ENCODE data around the gene DIPK1C.

The DIPK1C gene

DNA sequence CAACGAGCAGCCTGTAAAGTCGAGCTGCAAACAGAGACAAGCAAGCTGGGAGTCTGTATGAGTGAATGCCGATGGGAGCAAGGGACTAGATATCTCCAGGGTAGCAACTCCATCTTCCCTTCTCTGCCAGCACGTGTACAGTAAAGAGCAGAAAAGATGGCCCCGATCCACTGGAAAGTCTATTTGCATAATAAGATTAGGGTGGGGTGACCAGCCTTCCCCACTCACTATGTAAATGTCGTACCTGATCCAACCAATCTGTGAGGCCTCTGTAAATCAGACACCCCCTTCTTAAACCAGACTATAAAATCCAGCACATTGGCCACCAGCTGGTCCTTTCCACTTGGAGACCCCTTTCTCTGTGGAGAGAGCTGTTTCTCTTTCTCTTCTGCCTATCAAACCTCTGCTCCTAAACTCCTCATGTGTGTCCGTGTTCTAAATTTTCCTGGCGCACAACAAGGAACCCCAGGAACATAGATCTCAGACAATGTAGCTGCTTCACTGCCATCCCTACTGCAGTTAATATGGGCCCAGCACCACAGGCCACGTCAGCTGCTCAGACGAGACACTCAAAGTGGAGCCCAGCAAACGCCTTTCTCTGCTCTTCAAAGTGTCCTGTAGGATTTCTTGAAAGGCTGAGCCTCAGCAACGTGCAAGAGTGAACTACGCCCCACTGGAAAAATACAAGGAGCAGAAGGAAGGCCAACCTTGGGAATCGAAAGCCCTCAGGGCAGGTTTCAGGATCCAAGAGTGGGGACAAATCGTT lies 26.1 kb downstream of the DIPK1C start:
- ChIA-PET CTCF (interaction anchor here (1.6 kb wide), 1 partner anchor 26 kb away, joined by 3 read pairs; no protein-coding TSS in a partner anchor), POLR2A (no interaction called here)
- DNase-seq (ENCODE audit: extremely low spot score): no peak
- TF ChIP-seq, protein P1, sequence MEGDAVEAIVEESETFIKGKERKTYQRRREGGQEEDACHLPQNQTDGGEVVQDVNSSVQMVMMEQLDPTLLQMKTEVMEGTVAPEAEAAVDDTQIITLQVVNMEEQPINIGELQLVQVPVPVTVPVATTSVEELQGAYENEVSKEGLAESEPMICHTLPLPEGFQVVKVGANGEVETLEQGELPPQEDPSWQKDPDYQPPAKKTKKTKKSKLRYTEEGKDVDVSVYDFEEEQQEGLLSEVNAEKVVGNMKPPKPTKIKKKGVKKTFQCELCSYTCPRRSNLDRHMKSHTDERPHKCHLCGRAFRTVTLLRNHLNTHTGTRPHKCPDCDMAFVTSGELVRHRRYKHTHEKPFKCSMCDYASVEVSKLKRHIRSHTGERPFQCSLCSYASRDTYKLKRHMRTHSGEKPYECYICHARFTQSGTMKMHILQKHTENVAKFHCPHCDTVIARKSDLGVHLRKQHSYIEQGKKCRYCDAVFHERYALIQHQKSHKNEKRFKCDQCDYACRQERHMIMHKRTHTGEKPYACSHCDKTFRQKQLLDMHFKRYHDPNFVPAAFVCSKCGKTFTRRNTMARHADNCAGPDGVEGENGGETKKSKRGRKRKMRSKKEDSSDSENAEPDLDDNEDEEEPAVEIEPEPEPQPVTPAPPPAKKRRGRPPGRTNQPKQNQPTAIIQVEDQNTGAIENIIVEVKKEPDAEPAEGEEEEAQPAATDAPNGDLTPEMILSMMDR (IDR thresholded peaks at IDR 0.05; ENCODE audit: control extremely low read depth, extremely low read depth, low read depth, missing control alignments): no peak

DNA sequence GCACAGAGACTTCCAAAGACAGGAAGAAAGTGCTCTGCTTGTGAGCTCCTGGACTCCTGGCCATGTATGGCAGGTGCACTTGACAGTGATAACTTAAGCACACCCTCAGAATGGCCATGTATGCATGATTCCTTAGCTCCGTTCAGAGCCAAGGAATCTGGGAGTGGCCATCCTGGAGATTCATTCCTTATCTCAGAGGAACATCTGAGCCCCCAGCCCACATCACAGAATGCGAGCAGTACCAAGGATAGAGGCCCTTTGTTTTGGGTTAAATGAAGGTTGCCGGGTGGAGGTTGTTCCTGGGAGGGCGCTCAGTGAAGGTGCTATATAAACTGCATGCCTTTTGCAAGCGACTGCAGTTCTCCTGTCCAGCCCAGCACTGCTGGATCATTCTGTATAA lies 26.9 kb downstream of the DIPK1C start:
- TF ChIP-seq, protein P1 (IDR thresholded peaks at IDR 0.05; ENCODE audit: control extremely low read depth, extremely low read depth, low read depth, missing control alignments): no peak
- CTCF ChIA-PET: no interaction called here
- POLR2A ChIA-PET: no interaction called here
- DNase-seq (ENCODE audit: extremely low spot score): no peak

DNA sequence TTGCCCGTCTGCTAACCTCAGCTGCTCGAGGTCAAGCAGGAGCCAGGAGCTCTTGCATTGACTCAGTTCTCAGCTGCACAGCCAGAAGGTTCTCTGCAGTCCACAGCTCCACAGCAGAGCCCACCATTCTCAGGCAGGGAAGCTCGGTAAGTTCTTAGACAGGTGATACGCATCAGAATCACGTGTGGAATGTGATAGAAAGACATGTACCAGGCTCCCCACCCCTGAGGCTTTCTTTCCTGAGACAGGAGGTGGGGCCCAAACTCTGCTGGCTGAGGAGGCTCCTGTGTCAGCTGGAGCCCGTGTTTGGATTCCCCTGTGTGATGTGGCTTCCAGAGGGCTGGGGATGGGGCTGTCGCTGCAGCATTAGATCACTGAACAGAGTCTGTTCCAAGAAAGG lies 28.0 kb downstream of the DIPK1C start:
- TF ChIP-seq, protein P1 (IDR thresholded peaks at IDR 0.05; ENCODE audit: control extremely low read depth, extremely low read depth, low read depth, missing control alignments): no peak
- DNase-seq (ENCODE audit: extremely low spot score): no peak
- POLR2A ChIA-PET: no interaction called here
- CTCF ChIA-PET: interaction anchor here (1.4 kb wide), 1 partner anchor 14 kb away, joined by 3 read pairs; no protein-coding TSS in a partner anchor

DNA sequence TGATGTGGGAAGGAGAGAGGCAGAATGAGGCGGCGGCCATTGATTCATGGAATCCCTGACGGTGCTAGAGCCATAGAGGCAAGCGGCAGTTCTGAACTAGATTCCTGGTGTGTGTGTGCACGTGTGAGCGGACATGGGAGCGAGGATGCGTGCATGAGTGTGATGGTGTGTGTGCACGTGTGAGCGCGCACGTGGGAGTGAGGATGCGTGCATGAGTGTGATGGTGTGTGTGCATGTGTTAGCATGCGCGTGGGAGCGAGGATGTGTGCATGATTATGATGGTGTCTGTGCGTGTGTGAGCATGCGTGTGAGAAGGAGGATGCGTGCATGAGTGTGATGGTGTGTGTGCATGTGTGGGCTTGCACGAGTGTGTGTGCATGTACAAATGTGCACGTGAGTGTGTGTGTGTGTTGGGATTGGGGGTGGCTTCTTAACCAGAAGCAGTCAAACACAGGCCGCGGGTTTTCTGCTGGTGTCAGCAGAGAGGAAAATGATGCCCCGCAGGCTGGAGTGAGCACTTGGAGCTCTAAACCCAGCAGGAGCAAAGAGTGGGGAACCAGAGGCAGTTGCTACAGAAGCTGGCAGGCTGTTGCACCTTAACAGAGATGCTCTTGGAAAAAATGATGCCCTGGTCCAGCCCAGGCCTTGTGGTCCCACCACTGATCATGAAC lies 29.5 kb downstream of the DIPK1C start:
- TF ChIP-seq, protein P1 (IDR thresholded peaks at IDR 0.05; ENCODE audit: control extremely low read depth, extremely low read depth, low read depth, missing control alignments): no peak
- CTCF ChIA-PET: interaction anchor here (1.1 kb wide), 1 partner anchor 44 kb away, joined by 3 read pairs; no protein-coding TSS in a partner anchor
- POLR2A ChIA-PET: no interaction called here
- DNase-seq (ENCODE audit: extremely low spot score): no peak

DNA sequence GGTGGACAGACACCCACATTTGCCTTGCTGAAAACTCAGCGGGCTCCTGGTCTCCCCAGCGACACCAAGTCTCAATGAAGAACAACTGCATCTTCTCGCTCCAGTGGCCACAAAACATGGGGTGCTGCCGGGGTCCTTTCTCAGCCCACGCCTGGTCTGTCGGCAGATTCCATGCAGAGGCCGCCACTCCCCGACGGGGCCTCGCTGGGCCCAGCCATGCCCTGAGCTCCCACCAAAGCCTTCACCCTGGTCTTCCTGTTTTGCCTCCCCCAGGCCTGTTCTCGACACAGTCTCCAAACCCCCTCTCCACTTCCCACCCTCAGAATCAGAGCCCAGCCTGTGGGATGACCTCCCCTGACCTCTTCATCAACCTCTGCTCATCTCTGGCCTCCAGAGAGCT lies 31.2 kb downstream of the DIPK1C start:
- DNase-seq (ENCODE audit: extremely low spot score): no peak
- ChIA-PET CTCF (no interaction called here), POLR2A (no interaction called here)
- TF ChIP-seq, protein P1 (IDR thresholded peaks at IDR 0.05; ENCODE audit: control extremely low read depth, extremely low read depth, low read depth, missing control alignments): no peak

DNA sequence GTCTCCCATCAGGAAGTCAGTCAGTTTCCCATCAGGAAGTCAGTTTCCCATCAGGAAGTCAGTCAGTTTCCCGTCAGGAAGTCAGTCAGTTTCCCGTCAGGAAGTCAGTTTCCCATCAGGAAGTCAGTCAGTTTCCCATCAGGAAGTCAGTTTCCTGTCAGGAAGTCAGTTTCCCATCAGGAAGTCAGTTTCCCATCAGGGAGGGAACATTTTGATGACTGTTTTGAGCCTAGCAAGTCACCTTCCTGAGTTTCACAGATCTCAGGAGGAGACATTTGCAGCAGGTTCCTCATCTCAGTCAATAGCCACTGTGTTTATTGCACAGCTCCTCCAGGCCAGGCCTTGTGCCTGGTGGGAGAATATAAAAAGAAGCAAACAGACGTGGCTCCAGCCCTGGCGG lies 31.9 kb downstream of the DIPK1C start:
- TF ChIP-seq, protein P1 (IDR thresholded peaks at IDR 0.05; ENCODE audit: control extremely low read depth, extremely low read depth, low read depth, missing control alignments): no peak

More for the DNA sequence above, 31.9 kb downstream of the DIPK1C start:
- ChIA-PET CTCF (no interaction called here), POLR2A (no interaction called here)
- no peak for DNase-seq (ENCODE audit: extremely low spot score)
